Loucy (cell line): ENCODE data around the gene ARMC12.

ENCODE experiments used
- EZH2phosphoT487 ChIP-seq: fragments of 200-600 bp; IDR thresholded peaks from 2 replicates; pipeline ENCODE4 v1.6.1; 2018; ENCODE audit warnings: antibody characterized with exemption, mild to moderate bottlenecking, moderate library complexity, borderline replicate concordance
- TF ChIP-seq, protein P1 (sequence below): fragments of 200-600 bp; sonication (generic); conservative IDR thresholded peaks from 2 replicates; pipeline ENCODE4 v1.5.1; 2014; ENCODE audit warnings: mild to moderate bottlenecking, antibody characterized with exemption, low read length

DNA sequence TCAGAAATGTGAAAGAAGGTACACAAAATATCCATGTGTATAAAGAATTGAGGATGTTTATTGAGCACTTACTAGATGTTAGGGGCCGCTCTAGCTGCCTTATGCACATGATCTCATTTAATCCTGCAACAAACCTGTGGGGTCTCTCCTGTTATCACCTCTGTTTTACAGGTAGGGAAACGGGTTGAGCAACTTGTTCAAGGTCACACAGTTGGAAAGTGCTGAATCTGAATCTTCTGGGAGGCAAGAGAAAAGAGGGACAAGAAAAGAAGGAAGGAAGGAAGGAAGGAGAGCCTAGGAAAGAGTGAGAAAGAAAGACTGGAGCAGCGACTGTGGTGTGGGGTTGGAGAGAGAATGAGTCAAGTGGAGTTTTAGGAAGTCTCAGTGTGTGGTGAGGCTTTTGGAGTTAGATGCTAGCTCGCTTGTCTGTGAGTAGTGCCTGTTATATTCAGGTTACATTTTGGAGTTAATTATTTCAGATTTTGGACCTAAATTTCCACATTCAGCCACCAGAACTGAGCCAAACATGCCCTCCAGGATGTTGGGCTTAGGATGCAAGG, 51.7 kb downstream of the ARMC12 start:
- TF ChIP-seq, protein P1, sequence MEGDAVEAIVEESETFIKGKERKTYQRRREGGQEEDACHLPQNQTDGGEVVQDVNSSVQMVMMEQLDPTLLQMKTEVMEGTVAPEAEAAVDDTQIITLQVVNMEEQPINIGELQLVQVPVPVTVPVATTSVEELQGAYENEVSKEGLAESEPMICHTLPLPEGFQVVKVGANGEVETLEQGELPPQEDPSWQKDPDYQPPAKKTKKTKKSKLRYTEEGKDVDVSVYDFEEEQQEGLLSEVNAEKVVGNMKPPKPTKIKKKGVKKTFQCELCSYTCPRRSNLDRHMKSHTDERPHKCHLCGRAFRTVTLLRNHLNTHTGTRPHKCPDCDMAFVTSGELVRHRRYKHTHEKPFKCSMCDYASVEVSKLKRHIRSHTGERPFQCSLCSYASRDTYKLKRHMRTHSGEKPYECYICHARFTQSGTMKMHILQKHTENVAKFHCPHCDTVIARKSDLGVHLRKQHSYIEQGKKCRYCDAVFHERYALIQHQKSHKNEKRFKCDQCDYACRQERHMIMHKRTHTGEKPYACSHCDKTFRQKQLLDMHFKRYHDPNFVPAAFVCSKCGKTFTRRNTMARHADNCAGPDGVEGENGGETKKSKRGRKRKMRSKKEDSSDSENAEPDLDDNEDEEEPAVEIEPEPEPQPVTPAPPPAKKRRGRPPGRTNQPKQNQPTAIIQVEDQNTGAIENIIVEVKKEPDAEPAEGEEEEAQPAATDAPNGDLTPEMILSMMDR: no peak
- TF ChIP-seq EZH2phosphoT487: no peak
